A673 (cell line): Measurements from ENCODE around the gene SPAG6. TPM values are rescaled to one million over a fixed set of nuclear protein-coding genes. Genes with fewer than 3 reads are reported as not detected.

ENCODE experiments used
- BruUV-seq: library from RNA; stranded (reverse); fragments of 400-500 nt; replicated peaks from 2 replicates; lab custom pipeline; 2021; lab: Mats Ljungman, UMichigan
- CTCF ChIA-PET: fragments of 300-600 bp; sonication (Branson Sonifier 250); formaldehyde crosslinking; loops from one replicate; lab custom pipeline; 2022; ENCODE audit warnings: antibody characterized with exemption; lab: Charles Lee
- POLR2A ChIA-PET: fragments of 300-600 bp; sonication (Branson Sonifier 250); formaldehyde crosslinking; loops from one replicate; lab custom pipeline; 2022; ENCODE audit warnings: antibody characterized with exemption; ENCODE audit not compliant: low non-redundant PET; lab: Charles Lee
- DNase-seq: peaks from one replicate; pipeline ENCODE4 v3.0.0-alpha.2; 2015; ENCODE audit warnings: low spot score
- H3K27ac ChIP-seq: fragments of 200-600 bp; sonication (generic); 2 replicates; pipeline ENCODE4 v1.5.1; 2016; ENCODE audit warnings: mixed run types, low read depth, mild to moderate bottlenecking, mixed read lengths, antibody characterized with exemption, low read length; ENCODE audit not compliant: poor library complexity, severe bottlenecking
- H3K27me3 ChIP-seq: fragments of 200-600 bp; sonication (generic); replicated peaks from 2 replicates; pipeline ENCODE4 v1.6.1; 2017; ENCODE audit warnings: mixed run types, low read depth, mild to moderate bottlenecking, mixed read lengths, antibody characterized with exemption, low read length; ENCODE audit not compliant: insufficient read depth, poor library complexity
- H3K36me3 ChIP-seq: fragments of 200-600 bp; sonication (generic); 2 replicates; pipeline ENCODE4 v1.6.1; 2016; ENCODE audit warnings: mixed run types, mild to moderate bottlenecking, mixed read lengths, antibody characterized with exemption, low read length; ENCODE audit not compliant: insufficient read depth, poor library complexity, severe bottlenecking
- H3K4me1 ChIP-seq: fragments of 200-600 bp; sonication (generic); 2 replicates; pipeline ENCODE4 v1.6.1; 2017; ENCODE audit warnings: mixed run types, mild to moderate bottlenecking, mixed read lengths, antibody characterized with exemption, low read length; ENCODE audit not compliant: insufficient read depth, poor library complexity, severe bottlenecking
- H3K4me3 ChIP-seq: fragments of 200-600 bp; sonication (generic); 2 replicates; pipeline ENCODE4 v1.5.1; 2016; ENCODE audit warnings: low read depth, mixed run types, mild to moderate bottlenecking, mixed read lengths, low read length; ENCODE audit not compliant: poor library complexity, severe bottlenecking
- H3K9me3 ChIP-seq: fragments of 200-600 bp; sonication (generic); 2 replicates; pipeline ENCODE4 v1.6.1; 2016; ENCODE audit warnings: mixed run types, low read depth, mild to moderate bottlenecking, mixed read lengths, antibody characterized with exemption, low read length; ENCODE audit not compliant: poor library complexity, severe bottlenecking
- CTCF ChIP-seq: fragments of 300-800, 200-600 bp; sonication (generic); conservative IDR thresholded peaks from 2 replicates; pipeline ENCODE4 v1.5.1; 2017; ENCODE audit warnings: low read depth, mild to moderate bottlenecking, antibody characterized with exemption, low read length, moderate library complexity, mixed read lengths
- EZH2 ChIP-seq: fragments of 200-600 bp; sonication (generic); IDR thresholded peaks from 2 replicates; pipeline ENCODE4 v1.6.1; 2017; ENCODE audit warnings: borderline replicate concordance, low read depth, mild to moderate bottlenecking, mixed read lengths, antibody characterized with exemption, low read length; ENCODE audit not compliant: poor library complexity, severe bottlenecking
- intact Hi-C: fragments of 100-400 bp; cut with micrococcal nuclease; formaldehyde crosslinking; loops from one replicate; pipeline ENCODE4 v1.10.0; 2022; ENCODE audit not compliant: unreplicated experiment
- total RNA-seq: library from RNA; stranded (reverse); gene quantifications from 2 replicates; pipeline ENCODE4 v1.2.3, GENCODE V29; 2021

Gene SPAG6
- total RNA-seq, 1 experiment from 2014 or later = 0.39 TPM

DNA sequence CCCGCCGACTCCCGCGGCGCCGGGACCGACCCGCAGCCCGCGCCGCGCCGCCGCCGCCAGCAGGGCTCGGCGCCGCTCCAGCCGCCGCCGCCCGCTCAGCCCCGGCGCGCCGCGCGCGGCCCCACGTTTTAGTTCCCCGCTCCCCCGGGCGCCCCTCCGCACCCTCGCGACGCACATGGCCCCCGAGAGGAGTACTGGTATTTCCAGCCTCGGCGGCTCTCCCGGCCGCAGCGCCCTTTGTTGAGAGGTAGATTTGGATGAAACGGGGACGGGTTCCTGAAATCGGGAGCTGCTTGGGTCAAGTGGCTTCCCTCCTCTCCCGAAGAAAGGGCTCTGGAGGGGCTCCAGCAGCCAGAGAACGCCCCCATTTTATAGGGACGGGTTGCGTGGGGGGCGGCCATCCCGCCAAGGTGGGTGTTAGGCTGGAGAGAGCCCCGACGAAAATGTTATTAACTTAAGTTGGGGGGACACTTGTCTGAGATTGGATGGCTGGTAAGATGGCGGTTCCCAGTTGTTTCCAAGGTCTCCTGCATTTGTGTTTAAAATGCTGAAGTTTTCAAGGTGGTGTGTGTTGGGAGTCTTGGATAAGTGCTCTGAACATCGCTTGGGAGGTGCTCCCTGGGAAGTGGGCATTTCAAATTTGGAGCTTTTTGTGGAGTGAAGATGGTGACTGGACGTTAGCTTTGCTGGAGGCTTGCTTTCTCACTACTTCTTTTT lies 23.2 kb upstream of the SPAG6 start:
- POLR2A ChIA-PET = interaction anchor here (0.6 kb wide), 1 partner anchor 42 kb away, joined by 14 read pairs; no protein-coding TSS in a partner anchor
- Histone ChIP-seq H3K4me1 (peaks cover 40% of the 10 kb centered on the region), H3K9me3 (no peaks in the 10 kb centered on the region), H3K36me3 (peaks cover 7% of the 10 kb centered on the region), H3K4me3 (peak overlapping the region; percentile 75), H3K27ac (no peak overlapping the region), H3K27me3 (peaks cover 12% of the 10 kb centered on the region)
- no peak for DNase-seq
- CTCF ChIA-PET = no interaction called here
- no peak for TF ChIP-seq CTCF
- peak; percentile 100 for TF ChIP-seq EZH2
- no TSS peak for BruUV-seq
- intact Hi-C loops = loop anchor here (2.0 to 10.0 kb wide), 3 partner anchors 115 to 827 kb away; no protein-coding TSS in a partner anchor

DNA sequence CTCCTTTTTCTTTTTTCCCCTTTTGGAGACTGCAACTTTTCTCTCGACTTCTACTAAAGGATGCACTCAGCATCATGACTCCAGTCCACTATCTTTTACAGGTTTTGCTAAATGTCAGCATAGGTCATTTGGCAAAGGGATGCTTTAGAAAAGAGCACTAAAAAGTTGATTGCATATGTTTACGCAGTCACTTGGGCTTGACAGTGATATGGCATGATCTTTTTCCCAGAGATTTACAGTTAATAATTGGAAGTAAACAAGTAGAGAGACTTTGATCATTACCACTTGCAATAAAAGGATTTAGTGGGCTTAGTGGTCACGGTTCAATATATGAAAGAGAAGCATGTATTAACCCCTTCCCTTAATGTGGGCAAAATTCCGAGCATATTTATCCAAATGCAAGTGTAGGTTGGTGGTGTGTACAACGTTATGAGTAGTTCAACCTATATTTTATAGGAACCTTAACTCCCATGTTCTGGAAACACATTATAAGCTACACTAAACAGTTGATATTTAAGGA lies 22.6 kb upstream of the SPAG6 start:
- H3K4me1 ChIP-seq = peaks cover 35% of the 10 kb centered on the region
- H3K27ac ChIP-seq = no peak overlapping the region
- intact Hi-C loops = loop anchor here (10.0 kb wide), 2 partner anchors 328 to 828 kb away; no protein-coding TSS in a partner anchor
- TSS peak; percentile 25 for BruUV-seq
- DNase-seq = no peak
- ChIA-PET CTCF (no interaction called here), POLR2A (interaction anchor here (0.6 kb wide), 1 partner anchor 42 kb away, joined by 14 read pairs; no protein-coding TSS in a partner anchor)
- H3K9me3 ChIP-seq = no peaks in the 10 kb centered on the region
- H3K27me3 ChIP-seq = peaks cover 12% of the 10 kb centered on the region
- H3K4me3 ChIP-seq = peak overlapping the region; percentile 75
- peaks cover 13% of the 10 kb centered on the region for H3K36me3 ChIP-seq
- TF ChIP-seq EZH2 (no peak), CTCF (no peak)

DNA sequence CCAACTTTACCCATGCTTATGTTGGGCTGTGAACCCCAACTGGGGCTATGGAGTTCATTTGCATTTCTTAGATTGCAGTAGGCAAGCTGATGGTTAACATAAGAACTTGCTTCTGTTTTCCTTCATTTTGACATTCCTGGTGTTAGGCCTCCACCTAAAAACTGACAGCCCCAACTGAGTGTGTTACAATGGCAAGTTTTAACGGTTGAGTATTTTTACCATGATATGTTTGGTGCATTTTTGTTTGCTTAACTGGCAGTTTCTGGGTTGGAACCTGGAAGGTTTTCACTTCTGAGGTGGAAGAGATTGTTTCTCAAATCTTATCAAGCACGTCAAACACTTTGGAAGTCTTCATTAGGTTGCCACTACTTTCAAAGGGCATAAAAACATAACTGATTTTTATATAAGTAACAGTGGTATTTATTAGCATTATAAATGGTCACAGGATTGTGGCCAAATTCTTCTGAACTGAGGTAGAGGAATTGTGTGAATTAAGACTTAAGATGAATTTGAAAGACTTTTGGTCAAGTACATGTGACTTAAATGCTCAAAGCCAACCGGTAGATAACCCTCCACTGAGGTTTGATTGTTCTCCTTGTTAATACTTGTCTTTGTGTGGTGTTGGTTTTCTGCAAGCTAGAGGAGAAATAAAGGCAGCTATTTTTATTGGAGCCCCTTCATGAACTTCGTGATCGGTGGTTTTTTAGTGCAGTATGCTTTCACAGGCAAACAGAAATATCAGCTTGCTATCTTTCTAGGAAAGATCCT lies 21.6 kb upstream of the SPAG6 start:
- H3K9me3 ChIP-seq = no peaks in the 10 kb centered on the region
- no peak for TF ChIP-seq CTCF
- TF ChIP-seq EZH2 = no peak
- peak overlapping the region; percentile 75 for H3K4me3 ChIP-seq
- DNase-seq = no peak
- POLR2A ChIA-PET = interaction anchor here (0.6 kb wide), 1 partner anchor 131 kb away, joined by 3 read pairs; no protein-coding TSS in a partner anchor
- no peak overlapping the region for H3K27ac ChIP-seq
- no TSS peak for BruUV-seq
- intact Hi-C loops = loop anchor here (10.0 kb wide), 2 partner anchors 329 to 829 kb away; no protein-coding TSS in a partner anchor
- CTCF ChIA-PET = no interaction called here
- peaks cover 23% of the 10 kb centered on the region for H3K36me3 ChIP-seq
- peaks cover 12% of the 10 kb centered on the region for H3K27me3 ChIP-seq
- H3K4me1 ChIP-seq = peaks cover 28% of the 10 kb centered on the region
